Endothelial cell of umbilical vein (primary cell): ENCODE results near the gene KRTAP10-9.
"Not testable (repeated sequence)": the region's sequence is repeated elsewhere in the genome, so short reads cannot be mapped to it uniquely, and the experiment has no call there.

Source experiments
- EZH2 ChIP-seq: IDR thresholded peaks from 2 replicates; pipeline ENCODE4 v1.6.1; 2012; ENCODE audit warnings: borderline replicate concordance, low read depth, mild to moderate bottlenecking, moderate library complexity, low read length, inconsistent platforms; ENCODE audit not compliant: severe bottlenecking
- POLR2A ChIP-seq: IDR thresholded peaks from 2 replicates; pipeline ENCODE4 v1.6.1; 2012; ENCODE audit warnings: low read depth, mild to moderate bottlenecking, control low read depth, low read length
- TF ChIP-seq, protein P1 (sequence below), 2 donors: IDR thresholded peaks; 1 replicate in 1 of 2; 2 replicates in 1 of 2; pipeline ENCODE4 v1.5.1; 2011; ENCODE audit warnings: low read length in 2 of 2, mild to moderate bottlenecking in 2 of 2, moderate library complexity in 2 of 2, control low read depth in 1 of 2, inconsistent platforms in 1 of 2, low read depth in 1 of 2; ENCODE audit not compliant: insufficient read depth in 1 of 2; ENCODE audit errors: extremely low read depth in 1 of 2

DNA sequence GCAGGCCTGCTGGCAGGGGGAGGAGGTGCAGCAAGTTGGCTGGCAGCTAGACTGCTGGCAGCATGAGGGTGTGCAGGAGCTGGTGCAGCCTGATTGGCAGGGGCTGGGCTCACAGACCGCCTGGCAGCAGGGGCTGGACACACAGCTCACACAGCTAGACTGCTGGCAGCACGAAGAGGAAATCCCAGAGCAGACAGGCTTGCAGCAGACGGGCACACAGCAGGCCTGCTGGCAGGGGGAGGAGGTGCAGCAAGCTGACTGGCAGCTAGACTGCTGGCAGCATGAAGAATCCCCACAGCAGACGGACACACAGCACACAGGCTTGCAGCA lies 35.1 kb upstream of the KRTAP10-9 start:
- TF ChIP-seq EZH2, POLR2A: not testable (repeated sequence)
- TF ChIP-seq, protein P1, sequence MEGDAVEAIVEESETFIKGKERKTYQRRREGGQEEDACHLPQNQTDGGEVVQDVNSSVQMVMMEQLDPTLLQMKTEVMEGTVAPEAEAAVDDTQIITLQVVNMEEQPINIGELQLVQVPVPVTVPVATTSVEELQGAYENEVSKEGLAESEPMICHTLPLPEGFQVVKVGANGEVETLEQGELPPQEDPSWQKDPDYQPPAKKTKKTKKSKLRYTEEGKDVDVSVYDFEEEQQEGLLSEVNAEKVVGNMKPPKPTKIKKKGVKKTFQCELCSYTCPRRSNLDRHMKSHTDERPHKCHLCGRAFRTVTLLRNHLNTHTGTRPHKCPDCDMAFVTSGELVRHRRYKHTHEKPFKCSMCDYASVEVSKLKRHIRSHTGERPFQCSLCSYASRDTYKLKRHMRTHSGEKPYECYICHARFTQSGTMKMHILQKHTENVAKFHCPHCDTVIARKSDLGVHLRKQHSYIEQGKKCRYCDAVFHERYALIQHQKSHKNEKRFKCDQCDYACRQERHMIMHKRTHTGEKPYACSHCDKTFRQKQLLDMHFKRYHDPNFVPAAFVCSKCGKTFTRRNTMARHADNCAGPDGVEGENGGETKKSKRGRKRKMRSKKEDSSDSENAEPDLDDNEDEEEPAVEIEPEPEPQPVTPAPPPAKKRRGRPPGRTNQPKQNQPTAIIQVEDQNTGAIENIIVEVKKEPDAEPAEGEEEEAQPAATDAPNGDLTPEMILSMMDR (IDR thresholded peaks at IDR 0.05; ENCODE audit: extremely low read depth in 1 of 2, insufficient read depth in 1 of 2, low read depth in 1 of 2, low read length in 2 of 2) = not testable (repeated sequence)
